ENCODE results near the gene TEX264. TPM values are rescaled to one million over a fixed set of nuclear protein-coding genes. Genes with fewer than 3 reads are reported as not detected.

The TEX264 gene
- total and polyA plus RNA-seq, 5 donors: 37.6 to 67.8 (median 38.8) TPM

GRCh38 chr3:51673802-51674654 is 3.0 kb downstream of the TEX264 start:
- Histone ChIP-seq H3K4me1 (ENCODE audit: control insufficient read depth, insufficient read depth, low read length) (peaks cover 7% of the 10 kb centered on the region), H3K9me3 (ENCODE audit: control insufficient read depth, low read length) (no peaks in the 10 kb centered on the region), H3K27me3 (ENCODE audit: control insufficient read depth, insufficient read depth) (no peaks in the 10 kb centered on the region), H3K27ac (ENCODE audit: low read length) (no peak overlapping the region), H3K4me3 (ENCODE audit: low read length) (no peak overlapping the region)
- no peak for ATAC-seq
- WGBS: 95% methylated on average over 14 of the region's 14 CpGs
- intact Hi-C loops (cut with DNase I): loop anchor here in 2 of 4 donors (5.0 to 10.0 kb wide), 2 partner anchors 172 to 279 kb away; partner anchors contain the start of genes DCAF1 (in 2 of the 2) and RBM15B (in 1 of the 2)
- DNase-seq: no peak

DNA sequence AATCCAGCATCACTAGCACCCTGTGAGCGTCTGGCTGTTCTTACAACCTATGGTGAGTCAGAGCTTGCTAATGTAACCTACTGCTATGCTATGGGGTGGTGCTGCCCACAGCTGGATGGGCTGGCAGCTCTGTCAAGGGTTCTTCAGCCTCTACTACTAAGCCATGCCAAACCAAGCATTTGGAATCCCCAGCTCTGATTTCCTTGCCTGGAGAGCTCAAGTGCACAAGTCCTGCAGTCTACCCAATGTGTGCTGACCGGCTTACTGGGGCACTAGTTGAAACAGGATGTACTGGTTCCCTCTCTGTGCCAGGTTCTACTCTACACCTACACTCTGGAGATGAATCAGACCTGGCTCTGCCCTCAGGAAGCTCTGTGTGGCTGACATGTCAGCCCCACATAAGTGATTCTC is 4.2 kb downstream of the TEX264 start:
- Histone ChIP-seq H3K27me3 (ENCODE audit: control insufficient read depth, insufficient read depth) (no peaks in the 10 kb centered on the region), H3K4me1 (ENCODE audit: control insufficient read depth, insufficient read depth, low read length) (peaks cover 7% of the 10 kb centered on the region), H3K9me3 (ENCODE audit: control insufficient read depth, low read length) (no peaks in the 10 kb centered on the region), H3K27ac (ENCODE audit: low read length) (no peak overlapping the region), H3K4me3 (ENCODE audit: low read length) (no peak overlapping the region)
- no peak for ATAC-seq
- intact Hi-C loops (cut with DNase I): loop anchor here in 1 of 4 donors (10.0 kb wide), 1 partner anchor 280 kb away; the partner anchor contains the start of gene RBM15B
- no peak for DNase-seq
- 93% methylated on average over 2 of the region's 2 CpGs for WGBS

DNA sequence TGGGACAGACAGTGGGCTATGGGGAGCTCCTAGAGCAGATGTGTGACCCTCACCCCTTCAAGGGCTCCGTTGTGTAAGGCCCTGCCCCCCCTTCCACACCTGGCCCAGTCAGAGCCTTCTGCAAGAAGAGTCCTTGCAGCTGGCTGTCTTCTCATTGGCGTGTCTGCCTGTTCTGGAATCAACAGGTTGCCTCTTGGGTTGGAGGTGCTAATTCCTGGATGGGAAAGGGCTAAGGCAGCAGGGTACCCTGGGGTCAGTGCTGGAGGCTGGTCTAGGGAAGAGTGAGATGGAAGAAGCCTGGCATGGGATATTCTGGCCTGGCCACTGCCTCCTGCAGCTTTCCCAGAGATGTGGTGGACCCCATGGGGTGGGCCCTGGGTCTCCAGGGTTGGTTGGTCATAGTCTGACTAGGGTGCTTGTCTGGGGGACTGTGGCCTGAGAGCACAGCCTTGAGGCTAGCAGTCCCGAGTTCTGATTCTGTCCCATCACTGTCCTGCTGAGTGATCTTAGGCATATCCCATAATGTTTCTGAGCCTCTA is 5.1 kb downstream of the TEX264 start:
- Histone ChIP-seq H3K27me3 (ENCODE audit: control insufficient read depth, insufficient read depth) (no peaks in the 10 kb centered on the region), H3K4me3 (ENCODE audit: low read length) (no peak overlapping the region), H3K9me3 (ENCODE audit: control insufficient read depth, low read length) (no peaks in the 10 kb centered on the region), H3K27ac (ENCODE audit: low read length) (no peak overlapping the region), H3K4me1 (ENCODE audit: control insufficient read depth, insufficient read depth, low read length) (peaks cover 9% of the 10 kb centered on the region)
- intact Hi-C loops (cut with DNase I): loop anchor here in 1 of 4 donors (10.0 kb wide), 1 partner anchor 281 kb away; the partner anchor contains the start of gene RBM15B
- WGBS: 91% methylated on average over 3 of the region's 3 CpGs
- ATAC-seq: no peak
- no peak for DNase-seq

GRCh38 chr3:51677358-51677757 is 6.3 kb downstream of the TEX264 start:
- 98% methylated on average over 3 of the region's 3 CpGs for WGBS
- peaks cover 15% of the 10 kb centered on the region for H3K4me1 ChIP-seq (ENCODE audit: control insufficient read depth, insufficient read depth, low read length)
- DNase-seq (no peak), ATAC-seq (no peak)
- H3K27me3 ChIP-seq (ENCODE audit: control insufficient read depth, insufficient read depth): no peaks in the 10 kb centered on the region
- no peak overlapping the region for H3K27ac ChIP-seq (ENCODE audit: low read length)
- no peak overlapping the region for H3K4me3 ChIP-seq (ENCODE audit: low read length)
- intact Hi-C loops (cut with DNase I): loop anchor here in 1 of 4 donors (10.0 kb wide), 1 partner anchor 283 kb away; the partner anchor contains the start of gene RBM15B
- no peaks in the 10 kb centered on the region for H3K9me3 ChIP-seq (ENCODE audit: control insufficient read depth, low read length)

DNA sequence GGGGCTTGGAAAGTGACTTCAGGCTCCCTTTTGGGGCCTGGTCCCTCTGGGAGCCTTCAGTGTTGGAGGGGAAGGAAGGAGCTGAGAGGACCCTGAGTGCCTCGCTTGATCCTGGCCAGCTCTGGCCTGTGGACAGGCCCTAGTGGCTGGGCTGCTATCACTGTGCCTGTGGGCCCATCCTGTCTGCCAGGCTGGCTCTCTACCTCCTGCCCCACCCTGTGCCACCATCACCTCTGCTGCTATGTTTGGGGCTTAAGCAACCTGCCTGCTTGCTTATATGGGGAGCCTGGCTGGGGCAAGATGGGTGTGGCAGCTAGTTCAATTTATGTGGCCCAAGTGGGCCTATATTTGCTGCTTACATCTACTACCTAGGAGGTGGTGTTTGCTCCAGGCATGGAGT is 7.1 kb downstream of the TEX264 start:
- H3K4me1 ChIP-seq (ENCODE audit: control insufficient read depth, insufficient read depth, low read length): peaks cover 17% of the 10 kb centered on the region
- H3K27ac ChIP-seq (ENCODE audit: low read length): no peak overlapping the region
- no peak overlapping the region for H3K4me3 ChIP-seq (ENCODE audit: low read length)
- ATAC-seq (no peak), DNase-seq (no peak)
- no peaks in the 10 kb centered on the region for H3K9me3 ChIP-seq (ENCODE audit: control insufficient read depth, low read length)
- H3K27me3 ChIP-seq (ENCODE audit: control insufficient read depth, insufficient read depth): no peaks in the 10 kb centered on the region
- intact Hi-C loops (cut with DNase I): loop anchor here in 1 of 4 donors (10.0 kb wide), 1 partner anchor 283 kb away; the partner anchor contains the start of gene RBM15B
- WGBS: 95% methylated on average over 1 of the region's 1 CpG

GRCh38 chr3:51678641-51679040 is 7.6 kb downstream of the TEX264 start:
- H3K4me3 ChIP-seq (ENCODE audit: low read length): no peak overlapping the region
- intact Hi-C loops (cut with DNase I): loop anchor here in 1 of 4 donors (10.0 kb wide), 1 partner anchor 284 kb away; the partner anchor contains the start of gene RBM15B
- WGBS: 86% methylated on average over 2 of the region's 2 CpGs
- DNase-seq (no peak), ATAC-seq (no peak)
- no peaks in the 10 kb centered on the region for H3K27me3 ChIP-seq (ENCODE audit: control insufficient read depth, insufficient read depth)
- H3K9me3 ChIP-seq (ENCODE audit: control insufficient read depth, low read length): no peaks in the 10 kb centered on the region
- H3K27ac ChIP-seq (ENCODE audit: low read length): no peak overlapping the region
- H3K4me1 ChIP-seq (ENCODE audit: control insufficient read depth, insufficient read depth, low read length): peaks cover 17% of the 10 kb centered on the region

DNA sequence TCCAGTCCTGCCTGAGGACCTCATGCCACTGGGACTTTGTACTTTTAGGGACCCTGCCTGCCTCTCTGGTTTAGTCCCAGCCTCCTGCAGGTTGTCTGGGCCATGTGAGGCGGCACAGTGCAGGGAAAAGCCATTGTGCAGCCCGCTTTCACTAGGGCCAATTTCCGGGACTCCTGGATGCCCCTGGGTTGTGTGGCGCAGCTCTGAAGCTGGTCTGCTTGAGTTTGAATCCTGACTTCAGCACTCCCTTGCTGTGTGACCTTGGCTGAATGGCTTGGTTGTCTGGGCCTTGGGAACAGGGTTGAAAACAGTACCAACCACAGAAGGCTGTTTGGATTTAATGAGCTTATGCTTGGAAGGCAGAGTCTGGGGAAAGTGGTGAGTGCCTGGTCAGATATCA is 8.3 kb downstream of the TEX264 start:
- H3K9me3 ChIP-seq (ENCODE audit: control insufficient read depth, low read length): no peaks in the 10 kb centered on the region
- no peak overlapping the region for H3K4me3 ChIP-seq (ENCODE audit: low read length)
- no peak overlapping the region for H3K27ac ChIP-seq (ENCODE audit: low read length)
- 96% methylated on average over 4 of the region's 4 CpGs for WGBS
- DNase-seq (no peak), ATAC-seq (no peak)
- no peaks in the 10 kb centered on the region for H3K27me3 ChIP-seq (ENCODE audit: control insufficient read depth, insufficient read depth)
- H3K4me1 ChIP-seq (ENCODE audit: control insufficient read depth, insufficient read depth, low read length): peaks cover 17% of the 10 kb centered on the region
- intact Hi-C loops (cut with DNase I): loop anchor here in 1 of 4 donors (10.0 kb wide), 1 partner anchor 285 kb away; the partner anchor contains the start of gene RBM15B

GRCh38 chr3:51679777-51680176 is 8.7 kb downstream of the TEX264 start:
- WGBS: 88% methylated on average over 7 of the region's 7 CpGs
- Histone ChIP-seq H3K27ac (ENCODE audit: low read length) (no peak overlapping the region), H3K9me3 (ENCODE audit: control insufficient read depth, low read length) (no peaks in the 10 kb centered on the region), H3K27me3 (ENCODE audit: control insufficient read depth, insufficient read depth) (no peaks in the 10 kb centered on the region), H3K4me3 (ENCODE audit: low read length) (no peak overlapping the region), H3K4me1 (ENCODE audit: control insufficient read depth, insufficient read depth, low read length) (peaks cover 18% of the 10 kb centered on the region)
- no peak for ATAC-seq
- intact Hi-C loops (cut with DNase I): loop anchor here in 3 of 4 donors (5.0 to 10.0 kb wide), 2 partner anchors 177 to 285 kb away; partner anchors contain the start of genes RBM15B (in 2 of the 3) and DCAF1 (in 1 of the 3)
- DNase-seq: no peak

DNA sequence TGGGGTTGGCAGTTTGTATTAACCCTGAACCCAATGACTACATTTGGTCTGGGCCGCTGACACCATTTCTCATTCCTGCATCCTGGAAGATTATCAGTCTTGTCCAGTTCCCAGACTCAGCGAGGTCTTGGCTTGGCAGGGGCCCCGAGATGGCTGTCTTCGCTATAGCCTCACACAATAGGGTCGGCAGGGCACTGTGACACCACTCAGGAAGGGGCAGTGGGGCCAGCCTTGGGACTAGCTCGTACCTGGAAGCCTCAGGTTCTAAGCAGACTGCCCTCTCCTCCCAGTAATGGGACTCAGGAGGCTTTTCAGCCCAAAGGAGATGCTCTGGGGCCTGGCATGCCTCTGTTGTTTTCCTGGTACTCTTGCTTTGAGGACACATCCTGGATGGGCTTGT is 9.1 kb downstream of the TEX264 start:
- DNase-seq (no peak), ATAC-seq (no peak)
- intact Hi-C loops (cut with DNase I): loop anchor here in 2 of 4 donors (5.0 to 10.0 kb wide), 2 partner anchors 178 to 285 kb away; partner anchors contain the start of genes DCAF1 (in 1 of the 2) and RBM15B (in 1 of the 2)
- no peaks in the 10 kb centered on the region for H3K9me3 ChIP-seq (ENCODE audit: control insufficient read depth, low read length)
- 77% methylated on average over 6 of the region's 6 CpGs for WGBS
- no peaks in the 10 kb centered on the region for H3K27me3 ChIP-seq (ENCODE audit: control insufficient read depth, insufficient read depth)
- H3K27ac ChIP-seq (ENCODE audit: low read length): no peak overlapping the region
- H3K4me3 ChIP-seq (ENCODE audit: low read length): no peak overlapping the region
- peaks cover 21% of the 10 kb centered on the region for H3K4me1 ChIP-seq (ENCODE audit: control insufficient read depth, insufficient read depth, low read length)

DNA sequence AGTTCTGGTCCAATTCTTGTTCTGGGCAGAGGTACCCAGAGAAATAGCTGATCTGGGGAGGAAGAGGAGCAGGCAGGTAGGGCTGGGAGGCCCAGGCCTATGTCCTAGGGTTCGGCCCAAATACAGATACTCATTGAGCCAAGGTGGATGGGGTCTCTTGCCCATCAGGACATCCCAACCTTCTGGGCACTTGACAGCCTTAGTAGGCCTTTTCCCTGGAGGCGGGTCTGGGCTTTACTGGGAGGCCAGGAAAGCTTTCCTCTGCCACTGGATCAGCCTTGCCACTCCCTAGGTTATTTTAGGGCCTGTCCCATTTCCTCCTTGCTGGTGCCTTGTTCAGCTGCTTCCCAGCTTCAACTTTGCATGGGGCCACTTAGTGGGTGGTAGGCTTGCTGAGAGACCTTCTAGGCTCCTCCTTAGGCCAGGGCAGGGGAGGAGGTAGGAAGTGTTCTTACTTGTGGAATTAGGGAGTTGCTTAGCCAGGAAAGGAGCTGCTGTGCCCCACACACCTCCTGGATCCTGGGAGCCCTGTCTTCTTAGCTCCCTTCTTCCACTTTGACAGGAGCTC is 9.7 kb downstream of the TEX264 start:
- Histone ChIP-seq H3K4me1 (ENCODE audit: control insufficient read depth, insufficient read depth, low read length) (peaks cover 26% of the 10 kb centered on the region), H3K27me3 (ENCODE audit: control insufficient read depth, insufficient read depth) (no peaks in the 10 kb centered on the region), H3K27ac (ENCODE audit: low read length) (peak overlapping the region; percentile 6), H3K4me3 (ENCODE audit: low read length) (no peak overlapping the region), H3K9me3 (ENCODE audit: control insufficient read depth, low read length) (no peaks in the 10 kb centered on the region)
- intact Hi-C loops (cut with DNase I): loop anchor here in 2 of 4 donors (5.0 to 10.0 kb wide), 2 partner anchors 178 to 286 kb away; partner anchors contain the start of genes DCAF1 (in 1 of the 2) and RBM15B (in 1 of the 2)
- 95% methylated on average over 2 of the region's 2 CpGs for WGBS
- DNase-seq (no peak), ATAC-seq (no peak)

Measured in right cardiac atrium (tissue), 5 donors.